Activated CD8-positive, alpha-beta memory T cell treated with anti-CD3 and anti-CD28 coated beads, Interleukin-2, amount 10 ng/mL, durations not matched to agents 7 days and 5 days (primary cell): Measurements from ENCODE around the gene RRAS2. TPM values are rescaled to one million over a fixed set of nuclear protein-coding genes. Genes with fewer than 3 reads are reported as not detected.
"Not testable (repeated sequence)": the region's sequence is repeated elsewhere in the genome, so short reads cannot be mapped to it uniquely, and the experiment has no call there.

ENCODE experiments used
- ATAC-seq: fragments of 150-1000 bp; cut with Tn5 transposase; one replicate; pipeline ENCODE4 v1.10.0; 2021; ENCODE audit warnings: moderate library complexity
- CTCF ChIA-PET: fragments of 350-600 bp; sonication (Branson Sonifier 250); formaldehyde crosslinking; loops from one replicate; lab custom pipeline; 2021; ENCODE audit warnings: antibody characterized with exemption; lab: Charles Lee
- DNase-seq: peaks from one replicate; pipeline ENCODE4 v3.0.0-alpha.2; 2020
- H3K27ac Mint-ChIP-seq: one replicate; pipeline ENCODE4 v1.8.0; 2021; ENCODE audit warnings: mild to moderate bottlenecking, mixed read lengths
- H3K27me3 Mint-ChIP-seq: one replicate; pipeline ENCODE4 v1.8.0; 2021; ENCODE audit warnings: mixed read lengths
- H3K36me3 Mint-ChIP-seq: one replicate; pipeline ENCODE4 v1.8.0; 2021; ENCODE audit warnings: mild to moderate bottlenecking, mixed read lengths
- H3K4me1 Mint-ChIP-seq: one replicate; pipeline ENCODE4 v1.8.0; 2021; ENCODE audit warnings: mixed read lengths
- H3K4me3 Mint-ChIP-seq: one replicate; pipeline ENCODE4 v1.8.0; 2021; ENCODE audit warnings: mild to moderate bottlenecking, moderate library complexity, mixed read lengths
- H3K9me3 Mint-ChIP-seq: one replicate; pipeline ENCODE4 v1.8.0; 2022; ENCODE audit warnings: low read depth, mixed read lengths
- total RNA-seq, 2 experiments: library from RNA; stranded (reverse); gene quantifications; one replicate each; pipeline ENCODE4 v1.2.3, GENCODE V29; 2021

Gene RRAS2
- total RNA-seq, 2 experiments from 2014 or later, result 74.8 to 76.1 TPM

GRCh38 chr11:14254533-14255237, 104.3 kb downstream of the RRAS2 start:
- Mint-ChIP-seq H3K9me3 (no peaks in the 10 kb centered on the region), H3K27me3 (peaks cover 4% of the 10 kb centered on the region), H3K36me3 (no peaks in the 10 kb centered on the region), H3K27ac (no peak overlapping the region), H3K4me1 (peaks cover under 1% of the 10 kb centered on the region), H3K4me3 (no peak overlapping the region)
- ATAC-seq, result no peak
- CTCF ChIA-PET, result no interaction called here
- DNase-seq, result no peak

DNA sequence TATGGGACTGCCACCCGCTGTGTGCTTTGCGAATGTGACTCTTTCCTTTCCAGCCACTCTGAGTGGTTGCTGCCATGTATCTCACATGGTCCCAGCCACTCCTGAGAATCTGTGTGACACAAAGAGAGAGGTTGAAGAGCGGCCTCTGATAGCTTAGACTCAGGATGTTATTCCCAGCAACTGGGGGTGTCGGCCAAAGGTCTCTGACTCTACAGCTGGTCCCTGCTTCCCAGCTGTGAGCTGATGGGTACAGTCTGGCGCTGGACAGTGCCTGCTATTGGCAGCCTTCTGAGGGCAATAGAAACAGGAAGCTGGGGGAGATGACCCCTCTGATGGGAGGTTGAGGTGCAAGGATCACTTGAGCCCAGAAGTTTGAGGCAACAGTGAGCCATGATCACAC, 105.1 kb downstream of the RRAS2 start:
- CTCF ChIA-PET, result interaction anchor here (1.1 to 1.8 kb wide), 3 partner anchors 47 to 283 kb away, joined by 4 read pairs; no protein-coding TSS in a partner anchor
- Mint-ChIP-seq H3K27ac (no peak overlapping the region), H3K4me1 (peaks cover 9% of the 10 kb centered on the region), H3K4me3 (no peak overlapping the region), H3K9me3 (no peaks in the 10 kb centered on the region), H3K36me3 (no peaks in the 10 kb centered on the region), H3K27me3 (peaks cover 4% of the 10 kb centered on the region)
- DNase-seq (no peak), ATAC-seq (no peak)

DNA sequence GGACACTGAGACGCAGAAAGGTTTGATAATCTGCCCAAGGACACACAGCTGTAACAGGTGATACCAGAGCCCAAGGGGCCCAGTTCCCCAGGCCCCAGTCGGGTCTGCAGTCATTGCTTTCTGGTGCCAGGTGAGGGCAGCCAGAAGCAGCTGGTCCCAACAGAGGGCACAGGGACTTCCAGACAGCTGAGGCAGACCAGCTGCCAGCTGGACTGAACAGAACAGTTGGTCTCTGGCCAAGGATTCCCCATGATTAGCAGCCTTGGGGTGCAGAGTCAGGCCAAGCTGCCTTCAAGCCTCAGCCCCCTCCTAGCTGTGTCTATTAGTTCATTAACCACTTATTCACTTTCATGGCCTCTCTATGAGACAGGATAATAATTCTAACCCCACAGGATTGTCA, 105.6 kb downstream of the RRAS2 start:
- no peak for ATAC-seq
- H3K4me3 Mint-ChIP-seq, result no peak overlapping the region
- DNase-seq, result no peak
- peaks cover 13% of the 10 kb centered on the region for H3K4me1 Mint-ChIP-seq
- CTCF ChIA-PET, result interaction anchor here (0.7 to 1.8 kb wide), 5 partner anchors 47 to 296 kb away, joined by 3 to 4 read pairs (median 4); no protein-coding TSS in a partner anchor
- no peaks in the 10 kb centered on the region for H3K36me3 Mint-ChIP-seq
- H3K27me3 Mint-ChIP-seq, result peaks cover 6% of the 10 kb centered on the region
- no peak overlapping the region for H3K27ac Mint-ChIP-seq
- no peaks in the 10 kb centered on the region for H3K9me3 Mint-ChIP-seq

GRCh38 chr11:14252501-14252900, 106.5 kb downstream of the RRAS2 start:
- not testable (repeated sequence) for H3K4me3 Mint-ChIP-seq

GRCh38 chr11:14251754-14252153, 107.2 kb downstream of the RRAS2 start:
- DNase-seq, result no peak
- no peaks in the 10 kb centered on the region for H3K36me3 Mint-ChIP-seq
- H3K4me3 Mint-ChIP-seq, result no peak overlapping the region
- no peaks in the 10 kb centered on the region for H3K9me3 Mint-ChIP-seq
- CTCF ChIA-PET, result interaction anchor here (1.1 to 3.2 kb wide), 5 partner anchors 56 to 479 kb away, joined by 3 to 17 read pairs (median 4); no protein-coding TSS in a partner anchor
- peaks cover 23% of the 10 kb centered on the region for H3K4me1 Mint-ChIP-seq
- H3K27ac Mint-ChIP-seq, result no peak overlapping the region
- H3K27me3 Mint-ChIP-seq, result peaks cover 13% of the 10 kb centered on the region
- ATAC-seq, result no peak

More at GRCh38 chr11:14252501-14252900, 106.5 kb downstream of the RRAS2 start:
- CTCF ChIA-PET, result interaction anchor here (0.7 to 3.2 kb wide), 6 partner anchors 56 to 480 kb away, joined by 3 to 17 read pairs (median 4); no protein-coding TSS in a partner anchor
- not testable (repeated sequence) for DNase-seq, H3K27ac Mint-ChIP-seq, H3K36me3 Mint-ChIP-seq, ATAC-seq, H3K9me3 Mint-ChIP-seq
- H3K4me1 Mint-ChIP-seq, result peaks cover 22% of the 10 kb centered on the region
- H3K27me3 Mint-ChIP-seq, result peaks cover 13% of the 10 kb centered on the region

- peak overlapping the region; percentile 0 for H3K4me3 Mint-ChIP-seq
These were observed 109.6 kb downstream of the RRAS2 start for GRCh38 chr11:14249121-14249963.

DNA sequence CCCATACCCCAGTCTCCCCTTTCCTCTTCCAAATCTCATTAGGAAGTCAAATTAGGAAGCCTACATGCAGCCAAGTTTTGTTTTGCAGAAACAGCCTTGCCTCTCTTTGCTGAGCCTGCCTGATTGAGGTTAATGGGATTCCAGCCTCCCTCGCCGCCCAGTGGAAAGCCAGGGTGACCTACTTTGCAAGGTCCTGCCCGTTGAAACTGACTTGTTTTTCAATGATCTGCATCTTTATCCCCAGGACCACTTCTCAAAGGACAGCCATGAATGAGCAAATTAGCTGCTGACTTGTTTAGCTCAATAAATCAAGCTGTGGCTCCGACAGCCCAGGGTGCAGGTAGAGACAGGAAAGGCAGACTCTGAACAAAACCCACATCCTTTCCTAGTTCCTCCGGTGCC, 110.4 kb downstream of the RRAS2 start:
- CTCF ChIA-PET, result interaction anchor here (0.6 to 2.0 kb wide), 16 partner anchors 13 to 479 kb away, joined by 3 to 17 read pairs (median 4); partner anchors contain the start of gene SPON1
- H3K4me1 Mint-ChIP-seq, result peaks cover 23% of the 10 kb centered on the region
- no peaks in the 10 kb centered on the region for H3K36me3 Mint-ChIP-seq
- no peaks in the 10 kb centered on the region for H3K9me3 Mint-ChIP-seq
- H3K27ac Mint-ChIP-seq, result no peak overlapping the region
- peak; percentile 48 for DNase-seq
- peak overlapping the region; percentile 0 for H3K4me3 Mint-ChIP-seq
- peak; percentile 63 for ATAC-seq
- H3K27me3 Mint-ChIP-seq, result peaks cover 13% of the 10 kb centered on the region

More at GRCh38 chr11:14249121-14249963, 109.6 kb downstream of the RRAS2 start:
- Mint-ChIP-seq H3K36me3 (no peaks in the 10 kb centered on the region), H3K9me3 (no peaks in the 10 kb centered on the region), H3K27me3 (peaks cover 13% of the 10 kb centered on the region), H3K4me1 (peaks cover 23% of the 10 kb centered on the region), H3K27ac (no peak overlapping the region)
- CTCF ChIA-PET, result interaction anchor here (0.5 to 3.2 kb wide), 33 partner anchors 9 to 505 kb away, joined by 3 to 17 read pairs (median 4); partner anchors contain the start of gene SPON1
- ATAC-seq (peak; percentile 72), DNase-seq (peak; percentile 79)

DNA sequence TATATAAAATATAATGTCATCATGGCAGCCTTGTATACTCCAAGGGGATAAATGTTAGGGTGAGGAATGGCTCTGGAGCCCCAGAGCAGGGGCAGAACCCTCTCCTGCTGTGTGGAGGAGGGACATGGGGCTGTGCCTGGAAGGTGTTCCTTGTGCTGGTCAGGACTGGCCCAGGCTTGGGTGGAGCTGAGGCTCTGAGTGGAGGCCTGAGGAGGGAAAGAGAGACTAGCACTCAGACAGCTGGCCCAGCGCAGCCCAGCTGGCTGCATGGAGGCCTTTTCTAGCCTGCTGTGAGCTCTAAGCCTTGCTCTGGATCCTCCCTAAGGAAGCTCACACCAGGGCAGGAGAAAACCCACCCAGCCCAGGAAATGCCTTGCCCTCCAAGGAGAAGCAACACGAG, 113.5 kb downstream of the RRAS2 start:
- DNase-seq (no peak), ATAC-seq (no peak)
- Mint-ChIP-seq H3K4me1 (peaks cover 23% of the 10 kb centered on the region), H3K27me3 (peaks cover 11% of the 10 kb centered on the region), H3K4me3 (no peak overlapping the region), H3K27ac (no peak overlapping the region), H3K9me3 (no peaks in the 10 kb centered on the region), H3K36me3 (no peaks in the 10 kb centered on the region)
- CTCF ChIA-PET, result interaction anchor here (1.4 kb wide), 1 partner anchor 289 kb away, joined by 3 read pairs; no protein-coding TSS in a partner anchor

- no peak overlapping the region for H3K27ac Mint-ChIP-seq
- CTCF ChIA-PET, result interaction anchor here (1.1 to 1.5 kb wide), 2 partner anchors 267 to 472 kb away, joined by 3 read pairs; no protein-coding TSS in a partner anchor
- H3K4me3 Mint-ChIP-seq, result no peak overlapping the region
- no peaks in the 10 kb centered on the region for H3K36me3 Mint-ChIP-seq
- DNase-seq (no peak), ATAC-seq (no peak)
- no peaks in the 10 kb centered on the region for H3K9me3 Mint-ChIP-seq
- H3K27me3 Mint-ChIP-seq, result peaks cover 9% of the 10 kb centered on the region
- peaks cover 23% of the 10 kb centered on the region for H3K4me1 Mint-ChIP-seq
These were observed 114.1 kb downstream of the RRAS2 start for GRCh38 chr11:14244926-14245325.

DNA sequence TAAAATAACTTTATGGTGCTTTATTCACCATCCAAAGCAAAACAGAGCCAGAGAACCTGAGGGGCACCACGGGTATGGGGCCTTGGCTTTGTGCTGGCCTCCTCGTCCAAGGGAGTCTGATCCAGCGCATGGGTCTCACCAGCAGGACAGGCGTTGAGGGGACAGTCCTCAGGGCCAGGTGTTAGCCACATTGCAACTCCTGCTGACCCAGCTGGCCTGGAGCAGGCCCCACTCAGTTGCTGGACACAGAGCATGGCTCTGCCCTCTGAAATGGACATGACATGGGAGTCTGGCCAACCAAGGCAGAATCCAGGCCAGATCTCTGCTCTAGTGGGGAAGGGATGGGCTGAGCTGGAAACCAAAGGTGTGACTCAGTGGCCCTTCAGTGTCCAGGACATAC, 116.2 kb downstream of the RRAS2 start:
- Mint-ChIP-seq H3K9me3 (no peaks in the 10 kb centered on the region), H3K36me3 (no peaks in the 10 kb centered on the region), H3K4me3 (no peak overlapping the region), H3K4me1 (peaks cover 3% of the 10 kb centered on the region), H3K27me3 (peaks cover 3% of the 10 kb centered on the region), H3K27ac (no peak overlapping the region)
- ATAC-seq (no peak), DNase-seq (no peak)
- CTCF ChIA-PET, result no interaction called here

DNA sequence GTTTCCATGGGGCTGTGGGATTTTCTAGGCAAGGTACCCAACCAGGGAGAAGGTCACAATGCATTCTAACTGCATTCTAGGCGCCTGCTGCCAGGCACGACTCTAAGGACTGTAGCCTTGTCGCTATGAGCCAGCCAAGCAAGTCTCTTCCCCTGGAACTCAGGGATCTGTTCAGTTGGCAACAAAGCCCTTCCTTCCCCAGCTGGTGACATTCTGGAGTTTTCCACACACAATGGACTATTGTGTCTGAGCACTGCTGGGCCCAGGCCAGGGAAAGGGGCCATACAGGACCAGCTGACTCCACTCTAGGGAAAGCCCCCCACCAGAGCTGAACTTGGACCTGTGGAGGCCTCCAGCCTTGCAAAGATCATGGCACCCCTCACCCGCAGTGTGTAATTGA, 116.8 kb downstream of the RRAS2 start:
- Mint-ChIP-seq H3K4me1 (peaks cover 4% of the 10 kb centered on the region), H3K27ac (no peak overlapping the region), H3K36me3 (no peaks in the 10 kb centered on the region), H3K27me3 (peaks cover under 1% of the 10 kb centered on the region), H3K9me3 (no peaks in the 10 kb centered on the region), H3K4me3 (no peak overlapping the region)
- ATAC-seq (no peak), DNase-seq (no peak)
- CTCF ChIA-PET, result no interaction called here

- H3K36me3 Mint-ChIP-seq, result no peaks in the 10 kb centered on the region
- CTCF ChIA-PET, result interaction anchor here (1.5 to 2.1 kb wide), 2 partner anchors 9 to 468 kb away, joined by 3 to 6 read pairs; no protein-coding TSS in a partner anchor
- no peak for ATAC-seq
- H3K27ac Mint-ChIP-seq, result no peak overlapping the region
- peaks cover 5% of the 10 kb centered on the region for H3K4me1 Mint-ChIP-seq
- DNase-seq, result no peak
- peaks cover 9% of the 10 kb centered on the region for H3K27me3 Mint-ChIP-seq
- no peaks in the 10 kb centered on the region for H3K9me3 Mint-ChIP-seq
- H3K4me3 Mint-ChIP-seq, result no peak overlapping the region
These were observed 118.0 kb downstream of the RRAS2 start for GRCh38 chr11:14240951-14241350.

GRCh38 chr11:14240221-14240620, 118.8 kb downstream of the RRAS2 start:
- CTCF ChIA-PET, result interaction anchor here (0.9 to 2.1 kb wide), 3 partner anchors 10 to 1277 kb away, joined by 3 to 6 read pairs (median 3); no protein-coding TSS in a partner anchor
- Mint-ChIP-seq H3K4me1 (peaks cover 5% of the 10 kb centered on the region), H3K27ac (no peak overlapping the region), H3K4me3 (no peak overlapping the region), H3K27me3 (peaks cover 12% of the 10 kb centered on the region), H3K9me3 (no peaks in the 10 kb centered on the region), H3K36me3 (no peaks in the 10 kb centered on the region)
- DNase-seq (no peak), ATAC-seq (no peak)
